SU-DHL-6 (cell line): ENCODE results near the gene NPC1.
A peak's percentile ranks its signal among the peaks of the same experiment; 100 is the strongest.

Experiments used
- H2AFZ ChIP-seq: fragments of 200-600 bp; sonication (generic); 2 replicates; pipeline ENCODE4 v1.6.1; 2014; ENCODE audit warnings: low read depth, mild to moderate bottlenecking, moderate library complexity, mixed read lengths, antibody characterized with exemption, low read length; ENCODE audit not compliant: severe bottlenecking
- H3F3A ChIP-seq: fragments of 200-600 bp; shearing (Covaris generic); 2 replicates; pipeline ENCODE4 v1.6.0; 2016; ENCODE audit warnings: antibody characterized with exemption, mild to moderate bottlenecking; ENCODE audit not compliant: insufficient read depth
- H3K27ac ChIP-seq: fragments of 200-600 bp; sonication (generic); 2 replicates; pipeline ENCODE4 v1.5.1; 2016; ENCODE audit warnings: low read depth, mild to moderate bottlenecking, low read length, moderate library complexity, mixed read lengths
- H3K27me3 ChIP-seq: fragments of 200-600 bp; sonication (generic), shearing (Covaris generic); 2 replicates; pipeline ENCODE4 v1.6.0; 2014; ENCODE audit warnings: mild to moderate bottlenecking, low read length
- H3K36me3 ChIP-seq: fragments of 200-600 bp; sonication (generic); 2 replicates; pipeline ENCODE4 v1.6.1; 2014; ENCODE audit warnings: mild to moderate bottlenecking, low read length, mixed read lengths
- H3K4me2 ChIP-seq: fragments of 300-600, 200-600 bp; shearing (Covaris generic), sonication (generic); 2 replicates; pipeline ENCODE4 v1.6.0; 2014; ENCODE audit warnings: low read length, low read depth, mild to moderate bottlenecking; ENCODE audit not compliant: poor library complexity, severe bottlenecking
- H3K4me3 ChIP-seq: fragments of 200-600 bp; sonication (generic); 2 replicates; pipeline ENCODE4 v1.5.1; 2014; ENCODE audit warnings: antibody characterized with exemption, low read length, mild to moderate bottlenecking, mixed read lengths; ENCODE audit not compliant: insufficient read depth, poor library complexity, severe bottlenecking
- H3K79me2 ChIP-seq: fragments of 200-600 bp; sonication (generic); 2 replicates; pipeline ENCODE4 v1.6.1; 2014; ENCODE audit warnings: mild to moderate bottlenecking, low read length, moderate library complexity; ENCODE audit not compliant: insufficient read depth
- H3K9ac ChIP-seq: fragments of 200-600 bp; sonication (generic); 2 replicates; pipeline ENCODE4 v1.7.0; 2014; ENCODE audit warnings: mild to moderate bottlenecking, low read length
- H3K9me2 ChIP-seq: fragments of 200-600 bp; sonication (generic); replicated peaks from 2 replicates; pipeline ENCODE4 v1.6.1; 2014; ENCODE audit warnings: low read length; ENCODE audit not compliant: insufficient read depth
- H3K9me3 ChIP-seq: fragments of 200-600 bp; sonication (generic); 2 replicates; pipeline ENCODE4 v1.6.1; 2014; ENCODE audit warnings: low read length, mixed read lengths; ENCODE audit not compliant: insufficient read depth
- H4K20me1 ChIP-seq: fragments of 200-600 bp; sonication (generic); 2 replicates; pipeline ENCODE4 v1.6.1; 2014; ENCODE audit warnings: low read depth, mild to moderate bottlenecking, antibody characterized with exemption, low read length, moderate library complexity, mixed read lengths
- EZH2phosphoT487 ChIP-seq: fragments of 200-600 bp; sonication (generic), shearing (Covaris generic); conservative IDR thresholded peaks from 2 replicates; pipeline ENCODE4 v1.6.1; 2018; ENCODE audit warnings: mild to moderate bottlenecking, antibody characterized with exemption, low read length, moderate library complexity, mixed read lengths
- TF ChIP-seq, protein P1 (sequence below): fragments of 200-600 bp; sonication (generic); IDR thresholded peaks from one replicate; pipeline ENCODE4 v1.5.1; 2017; ENCODE audit warnings: antibody characterized with exemption, mild to moderate bottlenecking, low read length, moderate library complexity; ENCODE audit not compliant: insufficient read depth, poor library complexity, severe bottlenecking

NPC1 gene

GRCh38 chr18:23584019-23584983, 2.0 kb downstream of the NPC1 start:
- TF ChIP-seq EZH2phosphoT487, result no peak
- TF ChIP-seq, protein P1, sequence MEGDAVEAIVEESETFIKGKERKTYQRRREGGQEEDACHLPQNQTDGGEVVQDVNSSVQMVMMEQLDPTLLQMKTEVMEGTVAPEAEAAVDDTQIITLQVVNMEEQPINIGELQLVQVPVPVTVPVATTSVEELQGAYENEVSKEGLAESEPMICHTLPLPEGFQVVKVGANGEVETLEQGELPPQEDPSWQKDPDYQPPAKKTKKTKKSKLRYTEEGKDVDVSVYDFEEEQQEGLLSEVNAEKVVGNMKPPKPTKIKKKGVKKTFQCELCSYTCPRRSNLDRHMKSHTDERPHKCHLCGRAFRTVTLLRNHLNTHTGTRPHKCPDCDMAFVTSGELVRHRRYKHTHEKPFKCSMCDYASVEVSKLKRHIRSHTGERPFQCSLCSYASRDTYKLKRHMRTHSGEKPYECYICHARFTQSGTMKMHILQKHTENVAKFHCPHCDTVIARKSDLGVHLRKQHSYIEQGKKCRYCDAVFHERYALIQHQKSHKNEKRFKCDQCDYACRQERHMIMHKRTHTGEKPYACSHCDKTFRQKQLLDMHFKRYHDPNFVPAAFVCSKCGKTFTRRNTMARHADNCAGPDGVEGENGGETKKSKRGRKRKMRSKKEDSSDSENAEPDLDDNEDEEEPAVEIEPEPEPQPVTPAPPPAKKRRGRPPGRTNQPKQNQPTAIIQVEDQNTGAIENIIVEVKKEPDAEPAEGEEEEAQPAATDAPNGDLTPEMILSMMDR, result no peak
- Histone ChIP-seq H3K27ac (no peak overlapping the region), H3F3A (no peaks in the 10 kb centered on the region), H3K9ac (no peak overlapping the region), H3K4me3 (no peak overlapping the region), H3K9me3 (no peaks in the 10 kb centered on the region), H3K4me2 (peak overlapping the region; percentile 76), H3K36me3 (no peaks in the 10 kb centered on the region), H3K9me2 (no peaks in the 10 kb centered on the region), H3K27me3 (no peaks in the 10 kb centered on the region), H4K20me1 (no peaks in the 10 kb centered on the region), H2AFZ (no peak overlapping the region), H3K79me2 (peaks cover 63% of the 10 kb centered on the region)

GRCh38 chr18:23583071-23583865, 3.0 kb downstream of the NPC1 start:
- H3K9ac ChIP-seq, result no peak overlapping the region
- no peaks in the 10 kb centered on the region for H3K9me3 ChIP-seq
- H3K9me2 ChIP-seq, result no peaks in the 10 kb centered on the region
- no peaks in the 10 kb centered on the region for H3F3A ChIP-seq
- TF ChIP-seq EZH2phosphoT487, result no peak
- TF ChIP-seq, protein P1, result no peak
- H3K36me3 ChIP-seq, result no peaks in the 10 kb centered on the region
- no peak overlapping the region for H2AFZ ChIP-seq
- no peaks in the 10 kb centered on the region for H3K27me3 ChIP-seq
- peaks cover 68% of the 10 kb centered on the region for H3K79me2 ChIP-seq
- no peak overlapping the region for H3K4me3 ChIP-seq
- no peak overlapping the region for H3K27ac ChIP-seq
- peak overlapping the region; percentile 76 for H3K4me2 ChIP-seq
- no peaks in the 10 kb centered on the region for H4K20me1 ChIP-seq

DNA sequence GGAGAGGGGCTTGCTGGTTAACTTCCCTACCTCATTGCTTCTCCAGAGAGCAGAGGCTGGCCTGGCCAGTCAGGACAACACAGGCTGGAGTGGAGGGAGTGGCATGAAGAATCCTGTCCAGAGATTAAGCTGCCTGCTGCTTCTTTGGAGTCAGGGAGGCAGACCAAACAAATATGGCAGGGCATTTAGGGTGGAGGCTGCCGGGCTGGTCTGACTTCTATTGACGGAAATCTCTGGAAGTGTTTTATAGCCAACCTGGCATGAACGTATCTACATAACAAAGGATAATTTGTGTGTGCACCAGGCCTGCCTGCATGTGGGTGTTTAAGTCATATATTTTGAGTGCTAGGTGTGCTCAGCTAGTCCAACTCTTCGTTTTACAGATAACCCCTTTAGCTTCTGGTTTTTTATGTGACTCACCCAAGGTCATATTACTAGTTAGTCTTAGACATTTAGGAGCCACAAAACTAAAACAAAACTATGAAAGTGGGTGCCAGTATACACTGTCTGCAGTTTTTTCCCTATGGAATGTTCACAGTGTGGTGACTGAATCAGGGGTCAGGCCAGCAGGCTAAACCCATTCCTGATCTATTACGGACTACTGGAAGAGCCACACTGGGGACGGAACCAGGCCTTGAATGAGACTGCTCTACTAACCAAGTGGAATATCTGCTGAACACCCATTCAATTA, 5.5 kb downstream of the NPC1 start:
- TF ChIP-seq, protein P1, result no peak
- no peak overlapping the region for H3K9ac ChIP-seq
- H3K9me2 ChIP-seq, result no peaks in the 10 kb centered on the region
- peaks cover 67% of the 10 kb centered on the region for H3K79me2 ChIP-seq
- H2AFZ ChIP-seq, result no peak overlapping the region
- no peak overlapping the region for H3K4me2 ChIP-seq
- H3K4me3 ChIP-seq, result no peak overlapping the region
- H3K9me3 ChIP-seq, result no peaks in the 10 kb centered on the region
- H3K27me3 ChIP-seq, result no peaks in the 10 kb centered on the region
- no peaks in the 10 kb centered on the region for H4K20me1 ChIP-seq
- H3K27ac ChIP-seq, result no peak overlapping the region
- no peaks in the 10 kb centered on the region for H3K36me3 ChIP-seq
- H3F3A ChIP-seq, result no peaks in the 10 kb centered on the region
